HepG2 (cell line): Measurements from ENCODE around the gene DUS1L. TPM values are rescaled to one million over a fixed set of nuclear protein-coding genes. Genes with fewer than 3 reads are reported as not detected.
A peak's percentile ranks its signal among the peaks of the same experiment; 100 is the strongest.

Source experiments
- AGO1 ChIP-seq: fragments of 200-400 bp; formaldehyde crosslinking; IDR thresholded peaks from 2 replicates; pipeline ENCODE4 v1.6.1; 2017; ENCODE audit warnings: mild to moderate bottlenecking, low read depth, low read length, moderate library complexity; ENCODE audit not compliant: poor library complexity, severe bottlenecking
- BCL6 ChIP-seq: IDR thresholded peaks from 2 replicates; pipeline ENCODE4 v1.6.1; 2016; ENCODE audit warnings: missing genetic modification reagents, missing compliant biosample characterization
- CEBPG ChIP-seq: IDR thresholded peaks from 2 replicates; pipeline ENCODE4 v1.6.1; 2016
- CREB1 ChIP-seq, 2 experiments: fragments of 450-650 bp in 1 of 2; IDR thresholded peaks; 2 replicates each; pipeline ENCODE4 v1.6.1; 2016 to 2017; ENCODE audit warnings: control low read depth in 1 of 2, mild to moderate bottlenecking in 1 of 2, missing compliant biosample characterization in 1 of 2, missing genetic modification characterization in 1 of 2
- FOXA1 ChIP-seq, 2 experiments: fragments of 450-650 bp in 1 of 2; sonication (generic) in 1 of 2; formaldehyde crosslinking in 1 of 2; IDR thresholded peaks; 2 replicates each; pipeline versions ENCODE4 v1.4.0 to v1.6.1; 2016 to 2020; ENCODE audit warnings: missing genetic modification reagents in 1 of 2
- FOXO4 ChIP-seq: sonication (generic); formaldehyde crosslinking; conservative IDR thresholded peaks from 2 replicates; pipeline ENCODE4 v1.8.1; 2023; ENCODE audit warnings: missing genetic modification reagents
- HNRNPH1 ChIP-seq: fragments of 200-400 bp; formaldehyde crosslinking; optimal IDR thresholded peaks from 2 replicates; pipeline ENCODE3; 2017; ENCODE audit warnings: mild to moderate bottlenecking, low read depth, low read length
- MED1 ChIP-seq: sonication (generic); formaldehyde crosslinking; IDR thresholded peaks from 2 replicates; pipeline ENCODE4 v1.4.0; 2020; ENCODE audit warnings: missing genetic modification reagents
- NFE2L1 ChIP-seq: sonication (generic); formaldehyde crosslinking; IDR thresholded peaks from 2 replicates; pipeline ENCODE4 v1.4.0; 2020; ENCODE audit warnings: missing genetic modification reagents, mild to moderate bottlenecking, borderline replicate concordance
- NFKB2 ChIP-seq: sonication (generic); formaldehyde crosslinking; IDR thresholded peaks from 2 replicates; pipeline ENCODE4 v1.4.0; 2020; ENCODE audit warnings: missing genetic modification reagents, borderline replicate concordance
- PAXIP1 ChIP-seq: sonication (generic); formaldehyde crosslinking; conservative IDR thresholded peaks from 2 replicates; pipeline ENCODE4 v1.4.0; 2020; ENCODE audit warnings: mild to moderate bottlenecking, missing genetic modification reagents, moderate library complexity
- RXRB ChIP-seq: IDR thresholded peaks from 2 replicates; pipeline ENCODE4 v1.6.1; 2016; ENCODE audit warnings: borderline replicate concordance, missing genetic modification reagents, missing compliant biosample characterization
- SOX5 ChIP-seq: IDR thresholded peaks from 2 replicates; pipeline ENCODE4 v1.6.1; 2016; ENCODE audit warnings: borderline replicate concordance
- SP5 ChIP-seq: IDR thresholded peaks from 2 replicates; pipeline ENCODE4 v1.6.1; 2016; ENCODE audit warnings: low read depth, borderline replicate concordance
- TRAFD1 ChIP-seq: sonication (generic); formaldehyde crosslinking; IDR thresholded peaks from 2 replicates; pipeline ENCODE4 v1.5.1; 2020; ENCODE audit warnings: missing genetic modification reagents, mild to moderate bottlenecking, borderline replicate concordance
- ZBTB7B ChIP-seq: sonication (generic); formaldehyde crosslinking; IDR thresholded peaks from 2 replicates; pipeline ENCODE4 v1.4.0; 2020; ENCODE audit warnings: missing genetic modification reagents
- ZMYM2 ChIP-seq: sonication (generic); formaldehyde crosslinking; IDR thresholded peaks from 2 replicates; pipeline ENCODE4 v1.8.0; 2022; ENCODE audit warnings: mild to moderate bottlenecking, missing genetic modification reagents
- ZMYM3 ChIP-seq: sonication (generic); formaldehyde crosslinking; IDR thresholded peaks from 2 replicates; pipeline ENCODE4 v1.5.1; 2020; ENCODE audit warnings: mild to moderate bottlenecking, missing genetic modification reagents
- ZNF263 ChIP-seq: sonication (generic); formaldehyde crosslinking; IDR thresholded peaks from 2 replicates; pipeline ENCODE4 v1.4.0; 2020; ENCODE audit warnings: missing genetic modification reagents
- ZNF326 ChIP-seq: sonication (generic); formaldehyde crosslinking; IDR thresholded peaks from 2 replicates; pipeline ENCODE4 v1.4.0; 2020; ENCODE audit warnings: missing genetic modification reagents, borderline replicate concordance
- ZNF331 ChIP-seq: sonication (generic); formaldehyde crosslinking; IDR thresholded peaks from 2 replicates; pipeline ENCODE4 v1.4.0; 2020; ENCODE audit warnings: missing genetic modification reagents
- ZNF34 ChIP-seq: sonication (generic); formaldehyde crosslinking; IDR thresholded peaks from 2 replicates; pipeline ENCODE4 v1.4.0; 2020; ENCODE audit warnings: mild to moderate bottlenecking, missing genetic modification reagents, borderline replicate concordance
- ZNF530 ChIP-seq: sonication (generic); formaldehyde crosslinking; IDR thresholded peaks from 2 replicates; pipeline ENCODE4 v1.5.0; 2020; ENCODE audit warnings: low read depth, mild to moderate bottlenecking, missing genetic modification reagents
- ZNF740 ChIP-seq: sonication (generic); formaldehyde crosslinking; IDR thresholded peaks from 2 replicates; pipeline ENCODE4 v1.4.0; 2020; ENCODE audit warnings: missing genetic modification reagents
- polyA plus RNA-seq, 8 experiments: library from polyadenylated mRNA; depleted of rRNA in 3 of 8; stranded (reverse) in 7 of 8; unstranded in 1 of 8; fragments of >200 nt; fragmentation: Illumina TruSeq in 4 of 8; extraction: Trizol in 4 of 8; gene quantifications; 2 replicates each; pipeline versions ENCODE4 v1.2.1 to v1.2.3, GENCODE V29; 2011 to 2016; ENCODE audit warnings: low read depth in 4 of 8, missing spikeins in 1 of 8, mixed read lengths in 1 of 8; ENCODE audit not compliant: insufficient read depth in 1 of 8
- total RNA-seq, 5 experiments: library from RNA; depleted of rRNA; stranded (reverse); fragments of >200 nt; fragmentation: Illumina TruSeq; extraction: Trizol; gene quantifications; 2 replicates each; pipeline ENCODE4 v1.2.3, GENCODE V29; 2016; ENCODE audit warnings: low read depth in 1 of 5

Gene DUS1L
- total and polyA plus RNA-seq, 2 of the 13 experiments (the other 11 are each of a cell fraction or from before 2014, with no cell fraction given): 81.0 to 109 TPM

DNA sequence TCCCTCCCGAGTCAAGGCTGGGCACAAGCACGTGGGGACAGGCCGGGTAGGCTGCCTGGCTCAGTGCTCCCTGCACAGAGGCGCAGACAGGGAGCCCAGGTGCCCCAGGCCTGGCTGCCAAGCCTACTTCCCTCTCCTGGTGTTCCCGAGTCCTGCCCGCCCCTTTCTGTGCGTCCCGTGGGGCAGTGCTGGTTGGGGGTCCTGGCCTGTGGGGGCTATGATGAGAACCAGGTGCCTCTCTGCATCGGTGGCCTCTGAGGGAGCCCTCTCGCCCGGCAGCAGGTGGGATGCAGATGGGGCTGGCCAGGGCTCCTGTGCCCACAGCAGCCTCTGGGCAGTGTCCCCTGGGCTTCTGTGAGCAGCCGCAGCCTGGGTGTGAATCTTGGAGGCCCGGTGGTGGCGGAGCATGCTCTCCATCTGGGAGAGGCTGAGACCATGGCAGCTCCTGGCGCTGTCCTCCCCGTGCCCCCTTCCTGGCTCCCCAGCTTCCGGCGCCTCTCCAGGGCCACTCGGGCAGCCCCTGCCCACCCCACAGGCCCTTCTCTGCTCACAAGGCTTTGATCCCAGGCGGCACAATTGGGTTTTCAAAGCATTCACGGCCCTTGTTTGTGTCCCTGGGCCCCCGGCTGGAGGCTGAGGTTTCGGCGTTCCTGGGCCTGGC lies 50.2 kb downstream of the DUS1L start (continued):
- TF ChIP-seq PAXIP1 (peak; percentile 70), MED1 (CRISPR knock-in tag) (peak; percentile 90), BCL6 (CRISPR knock-in tag) (peak; percentile 57; the same call in 1 of the 2 replicates), FOXA1 (IDR thresholded peaks at IDR 0.05) (no peak), FOXA1 (CRISPR knock-in tag; IDR thresholded peaks at IDR 0.05) (0 out of 2 replicates have a peak, but pooled peaks have one; percentile 31), NFE2L1 (CRISPR knock-in tag) (no peak), CEBPG (CRISPR knock-in tag) (no peak), CREB1 (IDR thresholded peaks at IDR 0.05) (no peak), CREB1 (CRISPR knock-in tag; IDR thresholded peaks at IDR 0.05) (no peak), ZNF34 (no peak), AGO1 (peak; percentile 46), FOXO4 (0 out of 2 replicates have a peak, but pooled peaks have one; percentile 73), SP5 (CRISPR knock-in tag) (peak; percentile 86), NFKB2 (CRISPR knock-in tag) (no peak), ZNF326 (CRISPR knock-in tag) (peak; percentile 85; the same call in 1 of the 2 replicates), ZMYM2 (CRISPR knock-in tag) (no peak), HNRNPH1 (peak; percentile 36), ZBTB7B (CRISPR knock-in tag) (peak; percentile 64; the same call in 1 of the 2 replicates), ZMYM3 (CRISPR knock-in tag) (no peak), ZNF331 (no peak), TRAFD1 (CRISPR knock-in tag) (0 out of 2 replicates have a peak, but pooled peaks have one; percentile 44), RXRB (CRISPR knock-in tag) (peak; percentile 78), SOX5 (CRISPR knock-in tag) (peak; percentile 79; the same call in 1 of the 2 replicates), ZNF530 (CRISPR knock-in tag) (no peak), ZNF263 (CRISPR knock-in tag) (peak; percentile 31; the same call in 1 of the 2 replicates), ZNF740 (CRISPR knock-in tag) (peak; percentile 19; the same call in 1 of the 2 replicates)
